SK-N-MC (cell line): ENCODE measurements around the gene INO80B.

Experiments used
- EZH2 ChIP-seq: fragments of 200-600 bp; sonication (generic); IDR thresholded peaks from one replicate; pipeline ENCODE4 v1.6.1; 2017; ENCODE audit warnings: antibody characterized with exemption
- POLR2AphosphoS5 ChIP-seq: IDR thresholded peaks from 2 replicates; pipeline ENCODE4 v1.6.1; 2012; ENCODE audit warnings: mild to moderate bottlenecking, low read depth, low read length, borderline replicate concordance

DNA sequence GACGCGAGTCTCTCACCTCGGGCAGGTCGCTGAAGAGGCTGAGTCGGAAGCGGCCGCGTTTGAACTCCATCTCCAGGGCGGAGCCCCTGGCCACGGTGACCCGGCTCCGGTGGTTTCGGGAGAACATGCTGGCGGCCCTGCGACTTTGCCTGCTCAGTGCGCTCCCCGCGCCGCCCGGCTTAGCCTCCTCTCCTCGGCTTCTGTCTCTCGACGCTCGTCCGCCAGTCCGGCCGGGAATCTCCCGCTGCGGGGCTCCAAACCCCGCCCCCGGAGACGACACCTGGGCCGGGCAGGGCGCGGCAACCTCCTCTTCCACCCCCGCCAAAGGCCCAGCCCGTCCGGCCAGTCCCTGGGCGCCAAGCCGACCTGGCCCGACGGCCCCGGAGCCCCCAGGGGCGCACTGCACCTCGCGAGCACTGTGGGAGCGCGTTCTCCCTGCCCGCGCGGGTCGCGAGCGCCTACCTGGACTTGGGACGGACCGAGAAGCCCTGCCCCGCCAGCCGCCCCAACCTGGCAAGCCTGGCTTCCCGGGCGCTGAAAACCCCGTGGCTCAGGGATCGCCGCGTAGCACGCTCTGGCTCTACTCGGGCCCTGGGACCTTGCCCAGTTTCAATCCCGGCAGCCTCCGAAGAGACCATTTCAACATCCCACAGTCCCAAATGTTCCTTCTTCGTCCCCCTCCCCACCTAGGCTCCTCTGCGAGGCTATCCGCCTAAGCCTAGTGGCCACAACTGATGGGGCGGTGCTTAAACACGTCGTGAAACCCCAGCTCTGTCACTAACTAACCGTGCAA lies 13.0 kb upstream of the INO80B start, which contains the start of gene RTKN:
- TF ChIP-seq EZH2 (no peak), POLR2AphosphoS5 (no peak)
